Measurements from ENCODE around the gene C2CD2L. TPM values are rescaled to one million over a fixed set of nuclear protein-coding genes. Genes with fewer than 3 reads are reported as not detected.
A peak's percentile ranks its signal among the peaks of the same experiment; 100 is the strongest.
"Not testable (repeated sequence)": the region's sequence is repeated elsewhere in the genome, so short reads cannot be mapped to it uniquely, and the experiment has no call there.

Gene C2CD2L
- total RNA-seq, 1 experiment from 2014 or later: 7.8 TPM

- Mint-ChIP-seq H3K27me3 (ENCODE audit: unreplicated experiment) (peaks cover 15% of the 10 kb centered on the region), H3K36me3 (ENCODE audit: insufficient read depth, unreplicated experiment) (peaks cover 16% of the 10 kb centered on the region), H3K27ac (ENCODE audit: unreplicated experiment) (no peak overlapping the region), H3K4me1 (ENCODE audit: low read depth, unreplicated experiment) (no peaks in the 10 kb centered on the region), H3K4me3 (ENCODE audit: low read depth, unreplicated experiment) (no peak overlapping the region), H3K9me3 (ENCODE audit: low read depth, unreplicated experiment) (no peaks in the 10 kb centered on the region)
- intact Hi-C loops (cut with micrococcal nuclease; ENCODE audit: unreplicated experiment): no loop called here
- peak; percentile 16 for DNase-seq
- TF ChIP-seq, protein P1, sequence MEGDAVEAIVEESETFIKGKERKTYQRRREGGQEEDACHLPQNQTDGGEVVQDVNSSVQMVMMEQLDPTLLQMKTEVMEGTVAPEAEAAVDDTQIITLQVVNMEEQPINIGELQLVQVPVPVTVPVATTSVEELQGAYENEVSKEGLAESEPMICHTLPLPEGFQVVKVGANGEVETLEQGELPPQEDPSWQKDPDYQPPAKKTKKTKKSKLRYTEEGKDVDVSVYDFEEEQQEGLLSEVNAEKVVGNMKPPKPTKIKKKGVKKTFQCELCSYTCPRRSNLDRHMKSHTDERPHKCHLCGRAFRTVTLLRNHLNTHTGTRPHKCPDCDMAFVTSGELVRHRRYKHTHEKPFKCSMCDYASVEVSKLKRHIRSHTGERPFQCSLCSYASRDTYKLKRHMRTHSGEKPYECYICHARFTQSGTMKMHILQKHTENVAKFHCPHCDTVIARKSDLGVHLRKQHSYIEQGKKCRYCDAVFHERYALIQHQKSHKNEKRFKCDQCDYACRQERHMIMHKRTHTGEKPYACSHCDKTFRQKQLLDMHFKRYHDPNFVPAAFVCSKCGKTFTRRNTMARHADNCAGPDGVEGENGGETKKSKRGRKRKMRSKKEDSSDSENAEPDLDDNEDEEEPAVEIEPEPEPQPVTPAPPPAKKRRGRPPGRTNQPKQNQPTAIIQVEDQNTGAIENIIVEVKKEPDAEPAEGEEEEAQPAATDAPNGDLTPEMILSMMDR (IDR thresholded peaks at IDR 0.05; ENCODE audit: unreplicated experiment): peak; percentile 36
- CTCF ChIA-PET: no interaction called here
- BruUV-seq (replicated peaks): no TSS peak
These were observed 27.3 kb downstream of the C2CD2L start for GRCh38 chr11:119134389-119134978.

- H3K4me3 Mint-ChIP-seq (ENCODE audit: low read depth, unreplicated experiment); H3K27ac Mint-ChIP-seq (ENCODE audit: unreplicated experiment); intact Hi-C loops (cut with micrococcal nuclease; ENCODE audit: unreplicated experiment); CTCF ChIA-PET; DNase-seq; BruUV-seq (replicated peaks); H3K9me3 Mint-ChIP-seq (ENCODE audit: low read depth, unreplicated experiment); H3K4me1 Mint-ChIP-seq (ENCODE audit: low read depth, unreplicated experiment); H3K36me3 Mint-ChIP-seq (ENCODE audit: insufficient read depth, unreplicated experiment): not testable (repeated sequence)
- peaks cover 15% of the 10 kb centered on the region for H3K27me3 Mint-ChIP-seq (ENCODE audit: unreplicated experiment)
These were observed 32.1 kb downstream of the C2CD2L start for GRCh38 chr11:119139276-119139675.

GRCh38 chr11:119144825-119145486 lies 37.8 kb downstream of the C2CD2L start:
- peaks cover 34% of the 10 kb centered on the region for H3K27me3 Mint-ChIP-seq (ENCODE audit: unreplicated experiment)
- H3K4me3 Mint-ChIP-seq (ENCODE audit: low read depth, unreplicated experiment): no peak overlapping the region
- CTCF ChIA-PET: interaction anchor here (0.6 to 1.6 kb wide), 8 partner anchors 8 to 1984 kb away, joined by 3 to 5 read pairs (median 3); partner anchors contain the start of gene UBE4A
- DNase-seq: peak; percentile 59
- TF ChIP-seq, protein P1 (IDR thresholded peaks at IDR 0.05; ENCODE audit: unreplicated experiment): peak; percentile 40
- intact Hi-C loops (cut with micrococcal nuclease; ENCODE audit: unreplicated experiment): loop anchor here (2.0 kb wide), 1 partner anchor 52 kb away; no protein-coding TSS in a partner anchor
- no peak overlapping the region for H3K27ac Mint-ChIP-seq (ENCODE audit: unreplicated experiment)
- peaks cover 6% of the 10 kb centered on the region for H3K36me3 Mint-ChIP-seq (ENCODE audit: insufficient read depth, unreplicated experiment)
- BruUV-seq (replicated peaks): no TSS peak
- H3K9me3 Mint-ChIP-seq (ENCODE audit: low read depth, unreplicated experiment): no peaks in the 10 kb centered on the region
- no peaks in the 10 kb centered on the region for H3K4me1 Mint-ChIP-seq (ENCODE audit: low read depth, unreplicated experiment)

DNA sequence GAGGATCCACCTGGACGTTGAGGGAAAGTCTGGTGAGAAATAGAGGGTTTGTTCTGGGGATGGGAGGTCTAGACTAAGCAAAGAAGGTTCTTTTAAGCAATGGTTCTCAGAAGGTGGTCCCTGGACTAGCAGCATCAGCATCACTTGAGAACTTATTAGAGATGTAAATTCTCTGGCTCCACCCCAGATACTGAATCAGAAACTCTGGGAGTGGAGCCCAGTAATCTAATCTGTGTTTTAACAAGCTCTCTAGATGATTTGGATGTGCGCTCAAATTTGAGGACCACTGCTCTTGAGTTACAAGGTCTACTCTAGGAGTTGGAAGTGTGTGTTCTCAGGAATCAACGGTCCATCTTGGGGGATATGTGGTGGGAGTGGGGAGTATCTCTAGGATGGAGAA lies 38.4 kb downstream of the C2CD2L start:
- intact Hi-C loops (cut with micrococcal nuclease; ENCODE audit: unreplicated experiment): loop anchor here (2.0 kb wide), 1 partner anchor 51 kb away; no protein-coding TSS in a partner anchor
- BruUV-seq (replicated peaks): no TSS peak
- no peak for DNase-seq
- peaks cover 35% of the 10 kb centered on the region for H3K27me3 Mint-ChIP-seq (ENCODE audit: unreplicated experiment)
- H3K9me3 Mint-ChIP-seq (ENCODE audit: low read depth, unreplicated experiment): no peaks in the 10 kb centered on the region
- CTCF ChIA-PET: interaction anchor here (1.4 to 1.6 kb wide), 2 partner anchors 8 to 193 kb away, joined by 3 to 4 read pairs; no protein-coding TSS in a partner anchor
- H3K4me1 Mint-ChIP-seq (ENCODE audit: low read depth, unreplicated experiment): no peaks in the 10 kb centered on the region
- no peak overlapping the region for H3K4me3 Mint-ChIP-seq (ENCODE audit: low read depth, unreplicated experiment)
- peaks cover 6% of the 10 kb centered on the region for H3K36me3 Mint-ChIP-seq (ENCODE audit: insufficient read depth, unreplicated experiment)
- no peak overlapping the region for H3K27ac Mint-ChIP-seq (ENCODE audit: unreplicated experiment)
- TF ChIP-seq, protein P1 (IDR thresholded peaks at IDR 0.05; ENCODE audit: unreplicated experiment): no peak
